Measurements from ENCODE around the gene TUBA4B.

The TUBA4B gene

GRCh38 chr2:219314804-219315468 is 61.9 kb downstream of the TUBA4B start:
- DNase-seq (ENCODE audit: low read depth, low spot score) = no peak

Measured in smooth muscle cell of the brain vasculature (primary cell).